Activated CD4-positive, alpha-beta T cell treated with anti-CD3 and anti-CD28 coated beads for 36 hours (primary cell): ENCODE measurements around the gene QRICH1. TPM values are rescaled to one million over a fixed set of nuclear protein-coding genes. Genes with fewer than 3 reads are reported as not detected.

ENCODE experiments used
- ATAC-seq: fragments of 200-7000 bp; cut with Tn5 transposase; one replicate; pipeline ENCODE4 v1.10.0; 2021; ENCODE audit warnings: mild to moderate bottlenecking, moderate library complexity
- CTCF ChIA-PET: fragments of 350-600 bp; sonication (Branson Sonifier 250); formaldehyde crosslinking; loops from one replicate; lab custom pipeline; 2021; ENCODE audit warnings: antibody characterized with exemption; lab: Charles Lee
- POLR2A ChIA-PET: fragments of 350-600 bp; sonication (Branson Sonifier 250); formaldehyde crosslinking; loops from one replicate; lab custom pipeline; 2021; ENCODE audit warnings: antibody characterized with exemption, inconsistent platforms; lab: Charles Lee
- DNase-seq: peaks from one replicate; pipeline ENCODE4 v3.0.0-alpha.2; 2020
- H3K27ac Mint-ChIP-seq: one replicate; pipeline ENCODE4 v1.8.0; 2021; ENCODE audit warnings: mixed read lengths
- H3K27me3 Mint-ChIP-seq: one replicate; pipeline ENCODE4 v1.8.0; 2021; ENCODE audit warnings: mixed read lengths
- H3K36me3 Mint-ChIP-seq: one replicate; pipeline ENCODE4 v1.8.0; 2021; ENCODE audit warnings: low read depth, mixed read lengths
- H3K4me1 Mint-ChIP-seq: one replicate; pipeline ENCODE4 v1.8.0; 2021; ENCODE audit warnings: mixed read lengths
- H3K4me3 Mint-ChIP-seq: one replicate; pipeline ENCODE4 v1.8.0; 2021; ENCODE audit warnings: mild to moderate bottlenecking, moderate library complexity, mixed read lengths
- H3K9me3 Mint-ChIP-seq: one replicate; pipeline ENCODE4 v1.8.0; 2021; ENCODE audit warnings: low read depth, mixed read lengths
- intact Hi-C, 2 experiments: fragments of 100-400 bp; cut with DNase I in 1 of 2; cut with micrococcal nuclease in 1 of 2; formaldehyde crosslinking; loops; one replicate each; pipeline versions ENCODE4 v1.14.2 to v1.15.1; 2022 to 2024; cut with DNase I, micrococcal nuclease
- total RNA-seq, 2 experiments: library from RNA; stranded (reverse); gene quantifications; one replicate each; pipeline ENCODE4 v1.2.3, GENCODE V29; 2021

QRICH1 gene
- total RNA-seq, 2 experiments from 2014 or later: 119 to 171 TPM

- Mint-ChIP-seq H3K9me3 (no peaks in the 10 kb centered on the region), H3K36me3 (peaks cover 10% of the 10 kb centered on the region), H3K4me1 (peaks cover 16% of the 10 kb centered on the region), H3K4me3 (no peak overlapping the region), H3K27me3 (no peaks in the 10 kb centered on the region), H3K27ac (no peak overlapping the region)
- DNase-seq (peak; percentile 40), ATAC-seq (no peak)
- ChIA-PET CTCF (interaction anchor here (0.6 to 5.9 kb wide), 3 partner anchors 16 to 560 kb away, joined by 3 to 61 read pairs (median 3); partner anchors contain the start of gene P4HTM), POLR2A (no interaction called here)
- intact Hi-C loops: loop anchor here in 1 of 2 experiments (5.0 kb wide), 2 partner anchors 408 to 532 kb away; partner anchors contain the start of genes RHOA and TCTA
These were observed 89.2 kb downstream of the QRICH1 start for GRCh38 chr3:49004352-49005302.

- intact Hi-C loops: no loop called here
- ChIA-PET POLR2A (no interaction called here), CTCF (interaction anchor here (0.6 to 1.0 kb wide), 3 partner anchors 11 to 158 kb away, joined by 3 to 4 read pairs (median 3); partner anchors contain the start of gene P4HTM)
- no peaks in the 10 kb centered on the region for H3K36me3 Mint-ChIP-seq
- H3K4me3 Mint-ChIP-seq: no peak overlapping the region
- DNase-seq (no peak), ATAC-seq (no peak)
- no peaks in the 10 kb centered on the region for H3K27me3 Mint-ChIP-seq
- no peaks in the 10 kb centered on the region for H3K9me3 Mint-ChIP-seq
- peak overlapping the region; percentile 26 for H3K27ac Mint-ChIP-seq
- H3K4me1 Mint-ChIP-seq: no peaks in the 10 kb centered on the region
These were observed 92.7 kb downstream of the QRICH1 start for GRCh38 chr3:49001155-49001554.

GRCh38 chr3:48999085-48999858 is 94.6 kb downstream of the QRICH1 start:
- CTCF ChIA-PET: interaction anchor here (0.6 to 1.3 kb wide), 2 partner anchors 8 to 706 kb away, joined by 4 read pairs; partner anchors contain the start of gene WDR6

GRCh38 chr3:48997714-48998637 is 95.9 kb downstream of the QRICH1 start:
- H3K4me1 Mint-ChIP-seq: peaks cover 10% of the 10 kb centered on the region
- CTCF ChIA-PET: interaction anchor here (1.0 to 1.3 kb wide), 2 partner anchors 9 kb away, joined by 4 read pairs; partner anchors contain the start of gene WDR6
- H3K27ac Mint-ChIP-seq: no peak overlapping the region
- POLR2A ChIA-PET: interaction anchor here (0.7 kb wide), 2 partner anchors 17 to 350 kb away, joined by 3 read pairs; no protein-coding TSS in a partner anchor
- H3K36me3 Mint-ChIP-seq: peaks cover 10% of the 10 kb centered on the region
- DNase-seq: no peak
- intact Hi-C loops: no loop called here
- H3K4me3 Mint-ChIP-seq: no peak overlapping the region
- no peaks in the 10 kb centered on the region for H3K9me3 Mint-ChIP-seq
- ATAC-seq: no peak
- H3K27me3 Mint-ChIP-seq: no peaks in the 10 kb centered on the region

More at GRCh38 chr3:48999085-48999858, 94.6 kb downstream of the QRICH1 start:
- Mint-ChIP-seq H3K36me3 (peaks cover 8% of the 10 kb centered on the region), H3K4me1 (peaks cover 4% of the 10 kb centered on the region), H3K4me3 (no peak overlapping the region), H3K27me3 (no peaks in the 10 kb centered on the region), H3K27ac (no peak overlapping the region), H3K9me3 (no peaks in the 10 kb centered on the region)
- intact Hi-C loops: no loop called here
- POLR2A ChIA-PET: no interaction called here
- ATAC-seq (no peak), DNase-seq (no peak)

GRCh38 chr3:48997102-48997635 is 96.7 kb downstream of the QRICH1 start:
- intact Hi-C loops: no loop called here

GRCh38 chr3:48996640-48997039 is 97.2 kb downstream of the QRICH1 start:
- no peak overlapping the region for H3K27ac Mint-ChIP-seq
- intact Hi-C loops: no loop called here
- ChIA-PET POLR2A (interaction anchor here (0.5 to 1.3 kb wide), 2 partner anchors 20 to 142 kb away, joined by 3 to 4 read pairs; no protein-coding TSS in a partner anchor), CTCF (interaction anchor here (1.0 to 1.6 kb wide), 2 partner anchors 9 to 11 kb away, joined by 3 to 5 read pairs; partner anchors contain the start of gene WDR6)
- DNase-seq (no peak), ATAC-seq (no peak)
- H3K4me3 Mint-ChIP-seq: no peak overlapping the region
- peaks cover 15% of the 10 kb centered on the region for H3K4me1 Mint-ChIP-seq
- H3K9me3 Mint-ChIP-seq: no peaks in the 10 kb centered on the region
- H3K36me3 Mint-ChIP-seq: peaks cover 15% of the 10 kb centered on the region
- H3K27me3 Mint-ChIP-seq: no peaks in the 10 kb centered on the region

More at GRCh38 chr3:48997102-48997635, 96.7 kb downstream of the QRICH1 start:
- no peaks in the 10 kb centered on the region for H3K27me3 Mint-ChIP-seq
- no peaks in the 10 kb centered on the region for H3K9me3 Mint-ChIP-seq
- ChIA-PET CTCF (interaction anchor here (1.0 to 1.6 kb wide), 2 partner anchors 9 to 10 kb away, joined by 3 to 5 read pairs; partner anchors contain the start of gene WDR6), POLR2A (interaction anchor here (0.7 kb wide), 1 partner anchor 349 kb away, joined by 3 read pairs; no protein-coding TSS in a partner anchor)
- no peak overlapping the region for H3K27ac Mint-ChIP-seq
- H3K4me3 Mint-ChIP-seq: no peak overlapping the region
- ATAC-seq (no peak), DNase-seq (no peak)
- H3K4me1 Mint-ChIP-seq: peaks cover 10% of the 10 kb centered on the region
- H3K36me3 Mint-ChIP-seq: peaks cover 10% of the 10 kb centered on the region

- no peak for DNase-seq
- intact Hi-C loops: no loop called here
- Mint-ChIP-seq H3K4me1 (peaks cover 28% of the 10 kb centered on the region), H3K27ac (peak overlapping the region; percentile 55), H3K9me3 (no peaks in the 10 kb centered on the region), H3K36me3 (peaks cover 25% of the 10 kb centered on the region), H3K4me3 (no peak overlapping the region), H3K27me3 (no peaks in the 10 kb centered on the region)
- POLR2A ChIA-PET: no interaction called here
- CTCF ChIA-PET: no interaction called here
- no peak for ATAC-seq
These were observed 100.0 kb downstream of the QRICH1 start for GRCh38 chr3:48993834-48994233.

GRCh38 chr3:48991851-48992545 is 101.9 kb downstream of the QRICH1 start:
- DNase-seq: no peak
- POLR2A ChIA-PET: interaction anchor here (0.7 kb wide), 2 partner anchors 46 to 1328 kb away, joined by 3 read pairs; no protein-coding TSS in a partner anchor

More at GRCh38 chr3:48991851-48992545, 101.9 kb downstream of the QRICH1 start:
- CTCF ChIA-PET: interaction anchor here (0.5 to 6.3 kb wide), 8 partner anchors 16 to 448 kb away, joined by 3 to 61 read pairs (median 4); partner anchors contain the start of genes NDUFAF3 and WDR6
- intact Hi-C loops: no loop called here
- Mint-ChIP-seq H3K4me3 (peak overlapping the region; percentile 89), H3K36me3 (peaks cover 27% of the 10 kb centered on the region), H3K4me1 (peaks cover 38% of the 10 kb centered on the region), H3K9me3 (no peaks in the 10 kb centered on the region), H3K27me3 (no peaks in the 10 kb centered on the region), H3K27ac (peak overlapping the region; percentile 63)
- no peak for ATAC-seq
